SIG-M5 treated with dmso at 0.1 percent for 504 hours (cell line): ENCODE results near the gene CDH23.

Source experiments
- DNase-seq: peaks from one replicate; lab custom pipeline; 2025; ENCODE audit not compliant: unreplicated experiment; lab: John Stamatoyannopoulos, UW

Gene CDH23

GRCh38 chr10:71746344-71747037 lies 349.8 kb downstream of the CDH23 start:
- peak; percentile 94 for DNase-seq

DNA sequence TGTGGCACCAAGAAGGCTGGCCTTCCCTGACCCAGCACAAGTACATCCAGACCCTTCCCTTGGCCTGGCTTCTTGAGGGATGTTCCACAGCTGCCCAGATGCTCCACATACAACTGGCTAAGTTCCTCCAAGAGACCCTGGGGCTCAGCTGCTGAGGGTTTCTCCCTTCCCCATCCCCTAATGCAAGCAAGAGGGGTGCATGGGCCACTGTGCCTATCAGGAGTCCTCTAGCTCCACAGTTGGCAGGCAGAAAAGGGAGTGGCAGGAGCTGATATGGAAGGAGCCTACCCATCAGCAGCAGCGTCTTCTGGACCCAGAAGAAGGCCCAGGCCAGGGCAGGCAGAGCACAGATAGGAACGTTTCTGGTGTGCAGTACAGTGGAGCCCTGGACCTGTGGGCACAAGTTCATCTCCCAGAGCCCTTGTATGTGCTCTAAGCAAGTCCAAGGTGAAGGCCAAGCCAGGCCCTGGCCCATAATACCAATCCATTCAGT lies 350.4 kb downstream of the CDH23 start:
- DNase-seq = no peak

DNA sequence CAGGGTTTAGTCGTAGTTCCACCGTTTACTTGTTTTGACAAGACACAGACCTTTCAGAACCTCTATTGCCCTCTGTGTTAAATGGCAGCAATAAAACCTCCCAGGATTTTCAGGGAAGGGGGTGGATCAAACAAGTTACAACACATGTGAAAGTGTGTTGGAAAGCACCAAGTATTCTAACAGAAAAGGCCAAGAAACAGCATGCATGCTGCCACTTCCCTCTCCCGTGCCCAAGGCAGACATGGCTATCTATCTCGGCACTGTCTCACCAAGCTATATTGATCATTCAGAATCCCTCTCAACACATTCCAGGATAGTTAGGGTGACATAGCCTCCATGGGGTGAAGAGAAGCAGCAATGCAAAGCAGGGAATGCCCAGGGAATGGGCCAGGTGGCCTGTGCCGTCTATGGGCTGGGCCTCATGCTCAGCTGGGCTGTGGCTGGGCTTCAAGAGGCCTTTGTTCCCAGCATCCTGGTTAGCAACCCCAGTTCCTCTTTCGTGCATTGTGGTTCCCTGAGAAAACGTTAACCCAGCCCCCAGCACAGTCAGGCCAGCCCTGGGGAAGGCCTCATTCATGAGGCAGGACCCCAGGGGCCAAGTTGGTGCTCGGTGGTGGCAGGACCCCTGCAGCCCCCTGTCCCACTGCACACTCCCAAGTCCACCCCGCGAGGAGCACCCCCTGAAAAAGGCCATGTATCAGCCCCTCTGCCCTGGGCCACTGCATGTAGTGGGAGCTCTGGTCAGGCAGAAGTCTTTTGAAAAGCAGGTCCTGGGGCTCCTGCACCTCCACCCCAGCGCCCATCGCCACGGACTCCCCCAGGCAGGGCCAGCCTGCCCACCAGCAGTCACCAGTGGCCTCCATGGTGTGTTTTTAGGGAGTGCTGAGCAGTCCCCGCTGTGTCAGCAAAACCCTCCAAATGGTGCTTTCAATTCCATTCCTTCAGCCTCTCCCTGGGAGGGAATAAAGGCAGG lies 351.1 kb downstream of the CDH23 start:
- DNase-seq = peak; percentile 87

DNA sequence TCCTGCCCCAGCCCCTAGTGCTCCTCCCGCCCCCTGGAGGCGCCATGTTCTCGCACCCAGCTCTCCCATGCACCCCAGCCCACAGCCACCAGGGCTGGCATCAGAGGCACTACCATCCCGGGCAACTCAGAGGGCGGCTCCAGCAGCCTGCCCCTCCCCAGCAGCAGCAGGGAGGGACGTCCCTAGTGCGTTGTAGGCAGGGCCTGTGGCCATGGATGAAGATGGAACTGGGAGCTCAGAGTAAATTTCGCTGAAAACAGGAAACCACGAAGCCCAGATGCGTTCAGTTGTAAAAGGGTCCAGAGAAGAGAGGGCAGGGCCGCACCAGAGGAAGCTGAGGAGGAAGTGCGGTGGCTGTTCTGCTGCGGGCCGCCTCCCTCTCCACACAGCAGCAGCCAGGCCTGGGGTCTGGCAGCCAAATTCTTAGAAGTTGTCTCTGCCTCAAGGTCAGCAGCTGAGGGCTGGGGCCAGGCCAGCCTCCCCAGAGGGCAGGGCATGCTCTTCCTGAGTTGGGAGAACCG lies 352.0 kb downstream of the CDH23 start:
- peak; percentile 98 for DNase-seq

DNA sequence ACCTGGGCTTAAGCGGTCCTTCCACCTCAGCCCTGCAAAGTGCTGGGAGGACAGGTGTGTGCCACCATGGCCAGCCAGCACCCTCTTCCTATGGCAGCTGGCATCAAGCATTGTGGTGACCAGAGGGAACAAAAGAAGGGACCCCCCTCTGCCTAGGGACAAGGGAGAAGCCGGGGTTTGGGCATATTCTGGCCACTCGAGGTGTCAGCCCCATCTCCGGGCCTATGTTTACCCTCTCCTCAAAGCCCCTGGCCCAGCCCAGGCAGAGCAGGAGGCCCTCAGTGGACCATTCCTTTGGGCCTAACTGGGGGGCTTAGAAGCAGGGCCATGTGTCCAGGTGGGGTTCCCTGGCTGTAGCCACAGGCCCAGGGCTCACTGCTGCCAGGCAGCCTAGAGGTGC lies 352.7 kb downstream of the CDH23 start:
- DNase-seq = no peak

GRCh38 chr10:71750124-71750841 lies 353.6 kb downstream of the CDH23 start:
- DNase-seq = peak; percentile 86

DNA sequence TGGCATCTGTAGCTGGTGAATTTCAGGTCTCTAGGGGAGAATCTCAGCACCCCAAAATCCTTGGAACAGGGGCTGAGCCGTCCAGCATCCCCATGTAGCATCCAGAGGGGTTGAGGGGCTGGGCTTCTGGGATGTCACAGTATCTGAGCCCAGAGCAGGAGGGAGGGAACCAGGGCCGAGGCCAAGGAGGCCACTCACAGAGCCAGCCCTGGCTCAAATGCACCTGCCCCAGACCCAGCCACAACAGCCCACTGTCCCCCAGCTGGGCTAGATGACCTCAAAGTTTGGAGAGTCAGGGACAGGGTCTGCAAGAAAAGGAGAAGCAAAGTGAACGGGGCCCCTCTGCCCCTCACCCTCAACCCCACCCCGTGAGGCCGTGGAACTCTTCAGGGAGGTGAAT lies 354.3 kb downstream of the CDH23 start:
- DNase-seq = no peak

GRCh38 chr10:71751515-71752224 lies 354.9 kb downstream of the CDH23 start:
- DNase-seq = no peak

DNA sequence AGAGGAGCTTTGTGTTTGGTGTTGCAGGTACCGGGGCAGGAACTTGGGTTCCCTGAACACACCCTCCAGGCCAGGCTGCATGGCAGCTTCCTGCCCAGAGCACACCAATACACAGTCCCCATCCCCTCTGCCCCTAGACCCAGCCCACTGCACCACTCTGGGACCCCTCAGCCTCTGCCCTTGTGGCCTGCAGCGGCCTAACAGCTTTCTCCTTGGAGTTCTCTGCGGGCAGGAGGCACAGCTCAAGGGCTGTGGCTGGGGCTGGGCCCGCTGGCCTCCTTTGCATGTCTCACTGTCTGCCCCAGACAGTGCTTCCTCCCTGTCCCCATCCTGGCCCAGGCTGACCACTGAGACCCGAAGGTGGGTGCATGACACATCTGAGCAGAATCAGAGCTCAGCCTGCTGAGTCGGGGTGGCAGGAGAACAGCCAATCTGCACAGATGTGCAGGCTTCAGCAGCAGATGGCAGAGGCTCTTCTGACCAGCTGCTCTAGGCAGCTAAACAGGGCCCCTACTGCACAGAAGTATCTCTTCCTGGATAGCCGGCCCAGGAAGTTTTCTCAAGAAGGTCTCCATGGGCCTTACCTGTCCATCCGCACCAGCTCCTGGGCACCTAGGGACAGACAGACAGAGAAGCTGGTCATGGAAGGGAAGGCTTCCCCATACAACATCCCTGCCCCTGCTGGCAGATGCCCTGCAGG lies 355.8 kb downstream of the CDH23 start:
- DNase-seq = no peak

- peak; percentile 96 for DNase-seq
Observed at GRCh38 chr10:71753091-71753959, 356.6 kb downstream of the CDH23 start.

- no peak for DNase-seq
Observed at GRCh38 chr10:71753960-71754505, 357.3 kb downstream of the CDH23 start.

GRCh38 chr10:71754562-71754961 lies 357.8 kb downstream of the CDH23 start:
- DNase-seq = peak; percentile 76

- DNase-seq = no peak
Observed at GRCh38 chr10:71755179-71755879, 358.6 kb downstream of the CDH23 start.

GRCh38 chr10:71756311-71757191 lies 359.8 kb downstream of the CDH23 start:
- DNase-seq = no peak

- no peak for DNase-seq
Observed at GRCh38 chr10:71757399-71757922, 360.7 kb downstream of the CDH23 start.

GRCh38 chr10:71761105-71761511 lies 364.4 kb downstream of the CDH23 start:
- DNase-seq = no peak
